Activated CD8-positive, alpha-beta memory T cell treated with anti-CD3 and anti-CD28 coated beads, Interleukin-2, amount 10 ng/mL, durations not matched to agents 7 days and 5 days (primary cell): ENCODE measurements around the gene STAT3. TPM values are rescaled to one million over a fixed set of nuclear protein-coding genes. Genes with fewer than 3 reads are reported as not detected.

Source experiments
- ATAC-seq: fragments of 150-1000 bp; cut with Tn5 transposase; one replicate; pipeline ENCODE4 v1.10.0; 2021; ENCODE audit warnings: moderate library complexity
- CTCF ChIA-PET: fragments of 350-600 bp; sonication (Branson Sonifier 250); formaldehyde crosslinking; loops from one replicate; lab custom pipeline; 2021; ENCODE audit warnings: antibody characterized with exemption; lab: Charles Lee
- DNase-seq: peaks from one replicate; pipeline ENCODE4 v3.0.0-alpha.2; 2020
- H3K27ac Mint-ChIP-seq: one replicate; pipeline ENCODE4 v1.8.0; 2021; ENCODE audit warnings: mild to moderate bottlenecking, mixed read lengths
- H3K27me3 Mint-ChIP-seq: one replicate; pipeline ENCODE4 v1.8.0; 2021; ENCODE audit warnings: mixed read lengths
- H3K36me3 Mint-ChIP-seq: one replicate; pipeline ENCODE4 v1.8.0; 2021; ENCODE audit warnings: mild to moderate bottlenecking, mixed read lengths
- H3K4me1 Mint-ChIP-seq: one replicate; pipeline ENCODE4 v1.8.0; 2021; ENCODE audit warnings: mixed read lengths
- H3K4me3 Mint-ChIP-seq: one replicate; pipeline ENCODE4 v1.8.0; 2021; ENCODE audit warnings: mild to moderate bottlenecking, moderate library complexity, mixed read lengths
- H3K9me3 Mint-ChIP-seq: one replicate; pipeline ENCODE4 v1.8.0; 2022; ENCODE audit warnings: low read depth, mixed read lengths
- total RNA-seq, 2 experiments: library from RNA; stranded (reverse); gene quantifications; one replicate each; pipeline ENCODE4 v1.2.3, GENCODE V29; 2021

Gene STAT3
- total RNA-seq: 10 to 100 TPM; 90.5 to 97.6 TPM

GRCh38 chr17:42388381-42389134, at the start of gene STAT3:
STAT3 (minus strand) TSS chr17:42388442; CDS start chr17:42348516, 39,926 bp downstream.
- peaks cover 17% of the 10 kb centered on the region for H3K36me3 Mint-ChIP-seq
- CTCF ChIA-PET: interaction anchor here (0.9 to 30.0 kb wide), 17 partner anchors 8 to 269 kb away, joined by 3 to 967 read pairs (median 4); partner anchors contain the start of gene STAT5A

GRCh38 chr17:42436391-42436790, 48.1 kb upstream of the STAT3 start:
- CTCF ChIA-PET: interaction anchor here (0.9 to 2.5 kb wide), 2 partner anchors 81 to 91 kb away, joined by 3 to 7 read pairs; no protein-coding TSS in a partner anchor
- Mint-ChIP-seq H3K36me3 (no peaks in the 10 kb centered on the region), H3K4me1 (peaks cover 3% of the 10 kb centered on the region), H3K27me3 (peaks cover 32% of the 10 kb centered on the region), H3K4me3 (no peak overlapping the region), H3K27ac (no peak overlapping the region), H3K9me3 (no peaks in the 10 kb centered on the region)
- no peak for ATAC-seq
- no peak for DNase-seq

More at GRCh38 chr17:42388381-42389134, at the start of gene STAT3:
- peak within 1 kb of the TSS; percentile 98 for H3K4me3 Mint-ChIP-seq
- H3K9me3 Mint-ChIP-seq: no peaks in the 10 kb centered on the region
- H3K4me1 Mint-ChIP-seq: peaks cover 54% of the 10 kb centered on the region
- no peaks in the 10 kb centered on the region for H3K27me3 Mint-ChIP-seq
- peak; percentile 91 for ATAC-seq
- H3K27ac Mint-ChIP-seq: peak within 1 kb of the TSS; percentile 99
- DNase-seq: peak; percentile 100

- no peaks in the 10 kb centered on the region for H3K36me3 Mint-ChIP-seq
- DNase-seq: no peak
- H3K4me3 Mint-ChIP-seq: no peak overlapping the region
- peaks cover 48% of the 10 kb centered on the region for H3K27me3 Mint-ChIP-seq
- no peaks in the 10 kb centered on the region for H3K4me1 Mint-ChIP-seq
- CTCF ChIA-PET: interaction anchor here (0.7 to 2.3 kb wide), 7 partner anchors 10 to 98 kb away, joined by 3 to 10 read pairs (median 3); no protein-coding TSS in a partner anchor
- H3K9me3 Mint-ChIP-seq: no peaks in the 10 kb centered on the region
- H3K27ac Mint-ChIP-seq: no peak overlapping the region
- ATAC-seq: no peak
Observed at GRCh38 chr17:42431758-42432161, 43.5 kb upstream of the STAT3 start.

GRCh38 chr17:42429726-42430447, 41.6 kb upstream of the STAT3 start:
- ATAC-seq (no peak), DNase-seq (no peak)
- CTCF ChIA-PET: interaction anchor here (1.4 to 4.9 kb wide), 3 partner anchors 31 to 100 kb away, joined by 3 to 22 read pairs (median 5); no protein-coding TSS in a partner anchor
- no peak overlapping the region for H3K4me3 Mint-ChIP-seq
- H3K9me3 Mint-ChIP-seq: no peaks in the 10 kb centered on the region
- H3K27me3 Mint-ChIP-seq: peaks cover 52% of the 10 kb centered on the region
- H3K27ac Mint-ChIP-seq: no peak overlapping the region
- no peaks in the 10 kb centered on the region for H3K4me1 Mint-ChIP-seq
- no peaks in the 10 kb centered on the region for H3K36me3 Mint-ChIP-seq

DNA sequence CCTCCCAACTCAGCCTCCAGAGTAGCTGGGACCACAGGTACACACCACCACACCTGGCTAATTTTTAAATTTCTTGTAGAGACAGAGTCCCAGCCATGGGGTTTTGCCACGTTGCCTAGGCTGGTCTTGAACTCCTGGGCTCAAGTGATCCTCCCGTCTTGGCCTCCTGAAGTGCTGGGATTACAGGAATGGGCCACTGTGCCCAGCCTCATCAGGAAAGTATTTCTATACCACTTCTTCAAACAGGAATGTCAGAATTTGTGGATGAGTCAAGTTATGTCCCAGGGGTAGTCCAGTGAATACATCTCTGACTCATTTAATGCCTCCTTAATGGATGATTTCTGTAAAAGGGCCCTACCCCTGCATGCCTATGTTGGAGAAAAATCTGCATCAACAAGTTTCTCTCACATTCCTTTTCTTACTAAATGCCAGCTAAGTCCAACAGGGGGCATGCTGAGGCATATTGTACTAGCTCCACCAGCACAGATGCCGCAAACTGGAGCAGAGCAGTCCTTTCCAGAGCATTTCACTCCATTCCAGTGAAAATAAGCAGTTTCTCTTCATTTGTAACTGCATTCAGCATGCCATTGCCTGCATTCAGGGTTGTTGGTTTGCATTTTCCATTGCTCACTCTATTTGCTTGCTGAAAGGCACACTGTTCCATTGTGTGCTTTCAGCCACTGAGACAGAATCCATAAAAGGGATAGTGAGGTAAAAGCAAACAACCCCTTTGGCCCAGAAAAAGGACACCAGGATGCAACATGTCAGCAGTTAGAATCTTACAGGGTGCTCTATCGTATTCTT, 40.1 kb upstream of the STAT3 start:
- DNase-seq: peak; percentile 56

GRCh38 chr17:42424991-42425610, 36.9 kb upstream of the STAT3 start:
- no peak overlapping the region for H3K4me3 Mint-ChIP-seq
- H3K27me3 Mint-ChIP-seq: peaks cover 67% of the 10 kb centered on the region
- no peak for ATAC-seq
- H3K9me3 Mint-ChIP-seq: no peaks in the 10 kb centered on the region
- CTCF ChIA-PET: interaction anchor here (0.9 to 5.3 kb wide), 2 partner anchors 10 to 102 kb away, joined by 4 to 23 read pairs; no protein-coding TSS in a partner anchor
- H3K36me3 Mint-ChIP-seq: no peaks in the 10 kb centered on the region
- no peak for DNase-seq
- peaks cover 13% of the 10 kb centered on the region for H3K4me1 Mint-ChIP-seq
- no peak overlapping the region for H3K27ac Mint-ChIP-seq

More for the DNA sequence above, 40.1 kb upstream of the STAT3 start:
- H3K4me1 Mint-ChIP-seq: no peaks in the 10 kb centered on the region
- no peak overlapping the region for H3K27ac Mint-ChIP-seq
- H3K9me3 Mint-ChIP-seq: no peaks in the 10 kb centered on the region
- no peak overlapping the region for H3K4me3 Mint-ChIP-seq
- no peaks in the 10 kb centered on the region for H3K36me3 Mint-ChIP-seq
- peak; percentile 39 for ATAC-seq
- CTCF ChIA-PET: interaction anchor here (0.6 to 4.9 kb wide), 13 partner anchors 9 to 291 kb away, joined by 3 to 22 read pairs (median 4); partner anchors contain the start of gene STAT3
- H3K27me3 Mint-ChIP-seq: peaks cover 61% of the 10 kb centered on the region

DNA sequence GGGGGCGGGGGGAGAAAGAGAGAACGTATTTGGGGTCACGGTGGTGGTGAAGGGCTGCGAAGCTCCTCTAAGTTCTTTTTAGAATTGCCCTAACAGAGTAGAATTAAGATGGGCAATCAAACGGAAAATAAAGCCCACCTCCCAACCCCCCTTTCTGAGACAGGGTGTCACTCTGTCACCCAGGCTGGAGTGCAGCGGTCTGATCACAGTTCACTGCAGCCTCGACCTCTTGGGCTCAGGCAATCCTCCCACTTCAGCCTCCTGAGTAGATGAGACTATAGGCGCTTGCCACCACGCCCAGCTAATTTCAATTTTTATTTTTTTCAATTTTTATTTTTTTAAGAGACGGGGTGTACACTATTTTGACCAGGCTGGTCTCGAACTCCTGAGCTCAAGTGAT, 35.5 kb upstream of the STAT3 start:
- Mint-ChIP-seq H3K4me1 (peaks cover 15% of the 10 kb centered on the region), H3K4me3 (no peak overlapping the region), H3K36me3 (no peaks in the 10 kb centered on the region), H3K27me3 (peaks cover 69% of the 10 kb centered on the region), H3K27ac (no peak overlapping the region), H3K9me3 (no peaks in the 10 kb centered on the region)
- CTCF ChIA-PET: interaction anchor here (0.6 to 5.3 kb wide), 12 partner anchors 9 to 277 kb away, joined by 3 to 23 read pairs (median 4); no protein-coding TSS in a partner anchor
- DNase-seq (no peak), ATAC-seq (no peak)

- CTCF ChIA-PET: interaction anchor here (0.6 to 5.3 kb wide), 18 partner anchors 8 to 277 kb away, joined by 3 to 23 read pairs (median 4); no protein-coding TSS in a partner anchor
- Mint-ChIP-seq H3K4me3 (peak within 1 kb of the TSS; percentile 79), H3K27me3 (peaks cover 63% of the 10 kb centered on the region), H3K9me3 (no peaks in the 10 kb centered on the region), H3K27ac (no peak within 1 kb of the TSS), H3K4me1 (peaks cover 15% of the 10 kb centered on the region), H3K36me3 (no peaks in the 10 kb centered on the region)
- ATAC-seq: peak; percentile 22
- no peak for DNase-seq
Observed at GRCh38 chr17:42422958-42423712, 34.9 kb upstream of the STAT3 start, which contains the start of gene CAVIN1. CAVIN1 (minus strand) TSS chr17:42423256; CDS start chr17:42423097, 159 bp downstream.

- CTCF ChIA-PET: interaction anchor here (0.8 to 5.3 kb wide), 11 partner anchors 13 to 110 kb away, joined by 3 to 23 read pairs (median 4); no protein-coding TSS in a partner anchor
- no peaks in the 10 kb centered on the region for H3K9me3 Mint-ChIP-seq
- DNase-seq: peak; percentile 51
- no peaks in the 10 kb centered on the region for H3K36me3 Mint-ChIP-seq
- H3K27me3 Mint-ChIP-seq: peaks cover 58% of the 10 kb centered on the region
- peaks cover 15% of the 10 kb centered on the region for H3K4me1 Mint-ChIP-seq
- H3K4me3 Mint-ChIP-seq: peak overlapping the region; percentile 79
- no peak overlapping the region for H3K27ac Mint-ChIP-seq
- ATAC-seq: peak; percentile 71
Observed at GRCh38 chr17:42422412-42422957, 34.2 kb upstream of the STAT3 start.

DNA sequence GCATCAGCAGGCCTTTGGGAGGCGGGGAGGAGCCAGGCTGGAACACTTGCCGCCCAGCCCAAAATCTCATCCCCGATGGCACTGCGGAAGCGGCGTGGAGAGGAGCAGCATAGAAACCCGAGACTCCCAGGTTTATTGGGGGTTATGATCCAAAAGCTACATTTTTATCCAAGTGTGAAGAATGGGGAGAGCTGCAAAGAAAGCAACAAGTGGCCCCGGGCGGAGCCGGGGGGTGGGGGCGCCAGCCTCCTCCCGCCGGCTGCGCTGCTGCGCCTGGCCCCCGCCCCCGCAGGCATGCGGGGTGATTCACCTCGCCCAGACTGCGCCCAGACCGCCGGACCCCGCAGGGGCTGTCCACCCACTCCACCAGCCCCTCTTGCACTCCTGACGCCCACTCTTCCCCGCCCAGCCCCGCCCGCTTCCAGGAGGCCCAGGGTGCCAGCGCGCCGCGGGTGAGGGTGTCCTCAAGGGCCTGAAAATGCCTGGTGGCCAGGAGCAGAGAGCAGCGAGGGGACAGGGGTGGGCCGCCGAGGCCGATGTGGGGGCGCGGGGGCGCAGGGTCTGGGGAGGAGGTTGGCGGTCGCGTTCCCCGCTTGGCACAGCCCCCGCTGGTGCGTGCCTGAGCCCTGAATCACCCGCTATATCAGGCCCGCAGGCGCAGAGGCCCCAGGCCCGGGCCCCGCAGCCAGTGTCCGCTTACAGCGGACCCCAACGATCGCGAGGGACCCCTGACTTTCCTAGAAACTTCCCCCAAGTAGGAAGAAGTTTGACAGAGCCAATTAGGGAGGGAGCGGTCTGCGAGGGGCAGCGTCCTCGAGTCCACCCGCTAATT, 33.5 kb upstream of the STAT3 start:
- CTCF ChIA-PET: interaction anchor here (0.8 to 5.3 kb wide), 11 partner anchors 11 to 109 kb away, joined by 3 to 23 read pairs (median 4); no protein-coding TSS in a partner anchor
- H3K36me3 Mint-ChIP-seq: no peaks in the 10 kb centered on the region
- peaks cover 58% of the 10 kb centered on the region for H3K27me3 Mint-ChIP-seq
- DNase-seq: no peak
- no peak overlapping the region for H3K27ac Mint-ChIP-seq
- peak overlapping the region; percentile 50 for H3K4me3 Mint-ChIP-seq
- no peaks in the 10 kb centered on the region for H3K9me3 Mint-ChIP-seq
- peak; percentile 11 for ATAC-seq
- H3K4me1 Mint-ChIP-seq: peaks cover 15% of the 10 kb centered on the region
